GM23338 (cell line): ENCODE measurements around the gene JMJD1C. TPM values are rescaled to one million over a fixed set of nuclear protein-coding genes. Genes with fewer than 3 reads are reported as not detected.
A peak's percentile ranks its signal among the peaks of the same experiment; 100 is the strongest.

ENCODE experiments used
- ATAC-seq: fragments of 200-7000 bp; cut with Tn5 transposase; 3 replicates; pipeline ENCODE4 v1.9.1; 2020
- DNase-seq: peaks from one replicate; pipeline ENCODE4 v3.0.0-alpha.2; 2015; ENCODE audit warnings: low spot score
- H2AFZ ChIP-seq: fragments of 200-600 bp; sonication (generic); 2 replicates; pipeline ENCODE4 v1.8.0; 2016; ENCODE audit warnings: antibody characterized with exemption, mild to moderate bottlenecking, moderate library complexity
- H3F3A ChIP-seq: fragments of 200-600 bp; sonication (generic); replicated peaks from 2 replicates; pipeline ENCODE4 v1.8.0; 2017; ENCODE audit warnings: antibody characterized with exemption, mixed run types, low read depth
- H3K27ac ChIP-seq: fragments of 200-600 bp; sonication (generic); 2 replicates; pipeline ENCODE4 v1.6.1; 2016; ENCODE audit warnings: low read depth
- H3K27me3 ChIP-seq: fragments of 200-600 bp; sonication (generic); 2 replicates; pipeline ENCODE4 v1.8.0; 2016; ENCODE audit warnings: mild to moderate bottlenecking, mixed run types, moderate library complexity; ENCODE audit not compliant: insufficient read depth
- H3K36me3 ChIP-seq: fragments of 200-600 bp; sonication (generic); 2 replicates; pipeline ENCODE4 v1.8.0; 2016; ENCODE audit warnings: mild to moderate bottlenecking; ENCODE audit not compliant: insufficient read depth
- H3K4me1 ChIP-seq: fragments of 200-600 bp; sonication (generic); 2 replicates; pipeline ENCODE4 v1.8.0; 2016; ENCODE audit warnings: mild to moderate bottlenecking, moderate library complexity; ENCODE audit not compliant: insufficient read depth
- H3K4me2 ChIP-seq: fragments of 200-600 bp; sonication (generic); 2 replicates; pipeline ENCODE4 v1.7.1; 2017; ENCODE audit warnings: mixed run types
- H3K4me3 ChIP-seq: fragments of 200-600 bp; sonication (generic); 2 replicates; pipeline ENCODE4 v1.6.1; 2016; ENCODE audit warnings: mixed run types
- H3K79me2 ChIP-seq: fragments of 200-600 bp; sonication (generic); replicated peaks from 2 replicates; pipeline ENCODE4 v1.8.0; 2017; ENCODE audit warnings: mild to moderate bottlenecking; ENCODE audit not compliant: insufficient read depth
- H3K9me2 ChIP-seq: fragments of 200-600 bp; sonication (generic); 2 replicates; pipeline ENCODE4 v1.8.0; 2017; ENCODE audit not compliant: insufficient read depth
- H4K20me1 ChIP-seq: fragments of 200-600 bp; sonication (generic); replicated peaks from 2 replicates; pipeline ENCODE4 v1.8.0; 2017; ENCODE audit warnings: mild to moderate bottlenecking; ENCODE audit not compliant: insufficient read depth
- H3K27ac Mint-ChIP-seq: 2 replicates; pipeline ENCODE4 v1.8.0; 2020; ENCODE audit warnings: inconsistent platforms, mild to moderate bottlenecking, moderate library complexity, mixed read lengths
- H3K27me3 Mint-ChIP-seq: 3 replicates; pipeline ENCODE4 v1.8.0; 2022; ENCODE audit warnings: low read depth, mild to moderate bottlenecking, moderate library complexity, mixed read lengths, inconsistent platforms; ENCODE audit not compliant: insufficient read depth, poor library complexity
- H3K36me3 Mint-ChIP-seq: 3 replicates; pipeline ENCODE4 v1.8.0; 2021; ENCODE audit warnings: low read depth, mild to moderate bottlenecking, inconsistent platforms, moderate library complexity, mixed read lengths
- H3K4me1 Mint-ChIP-seq: 3 replicates; pipeline ENCODE4 v1.8.0; 2020; ENCODE audit warnings: mild to moderate bottlenecking, inconsistent platforms, mixed read lengths
- H3K4me3 Mint-ChIP-seq: 3 replicates; pipeline ENCODE4 v1.8.0; 2021; ENCODE audit warnings: moderate library complexity, mild to moderate bottlenecking, inconsistent platforms, mixed read lengths
- H3K9me3 Mint-ChIP-seq: 3 replicates; pipeline ENCODE4 v1.8.0; 2020; ENCODE audit warnings: moderate library complexity, mild to moderate bottlenecking, inconsistent platforms, mixed read lengths
- CREB1 ChIP-seq: fragments of 250-450 bp; sonication (Bioruptor Pico); IDR thresholded peaks from 2 replicates; pipeline ENCODE4 v1.5.0; 2020; ENCODE audit warnings: low read depth, mild to moderate bottlenecking, moderate library complexity
- CTCF ChIP-seq, 2 experiments: fragments of 200-600 bp in 1 of 2; sonication (generic) in 1 of 2; conservative IDR thresholded peaks; 2 replicates each; pipeline versions ENCODE4 v1.5.1 to v1.6.1; 2016 to 2017; ENCODE audit warnings: antibody characterized with exemption in 2 of 2, low read depth in 2 of 2, mild to moderate bottlenecking in 2 of 2, moderate library complexity in 1 of 2
- EZH2 ChIP-seq: fragments of 200-600 bp; sonication (generic); IDR thresholded peaks from one replicate; pipeline ENCODE4 v1.8.0; 2017; ENCODE audit warnings: antibody characterized with exemption, mild to moderate bottlenecking, low read depth; ENCODE audit not compliant: unreplicated experiment
- EZH2phosphoT487 ChIP-seq: fragments of 200-600 bp; sonication (generic); IDR thresholded peaks from one replicate; pipeline ENCODE4 v1.8.1; 2018; ENCODE audit warnings: antibody characterized with exemption; ENCODE audit not compliant: unreplicated experiment
- JUNB ChIP-seq: IDR thresholded peaks from one replicate; pipeline ENCODE4 v1.6.1; 2016; ENCODE audit warnings: antibody characterized with exemption; ENCODE audit not compliant: unreplicated experiment
- NANOG ChIP-seq: IDR thresholded peaks from 2 replicates; pipeline ENCODE4 v1.6.1; 2016; ENCODE audit warnings: antibody characterized with exemption, borderline replicate concordance
- POLR2AphosphoS5 ChIP-seq: IDR thresholded peaks from 2 replicates; pipeline ENCODE4 v1.6.1; 2016; ENCODE audit warnings: antibody characterized with exemption, low read depth
- STAT1 ChIP-seq: IDR thresholded peaks from one replicate; pipeline ENCODE4 v1.6.1; 2016; ENCODE audit warnings: antibody characterized with exemption; ENCODE audit not compliant: unreplicated experiment
- ZNF114 ChIP-seq: fragments of 250-450 bp; sonication (Bioruptor Pico); IDR thresholded peaks from 2 replicates; pipeline ENCODE4 v1.5.0; 2020; ENCODE audit warnings: mild to moderate bottlenecking, moderate library complexity
- ZNF331 ChIP-seq: fragments of 250-450 bp; sonication (Bioruptor Pico); IDR thresholded peaks from 2 replicates; pipeline ENCODE4 v1.5.0; 2020; ENCODE audit warnings: low read depth, mild to moderate bottlenecking, moderate library complexity
- ZNF462 ChIP-seq: fragments of 250-450 bp; sonication (Bioruptor Pico); IDR thresholded peaks from 2 replicates; pipeline ENCODE4 v1.5.0; 2020; ENCODE audit warnings: mild to moderate bottlenecking, moderate library complexity
- polyA plus RNA-seq: library from polyadenylated mRNA; unstranded; fragments of >200 nt; fragmentation: Nextera tagmentation; extraction: Ambion mirVana; gene quantifications from 2 replicates; pipeline ENCODE4 v1.2.1, GENCODE V29; 2016
- total RNA-seq: library from RNA; depleted of rRNA; stranded (reverse); fragments of >200 nt; shearing (Covaris generic); gene quantifications from 2 replicates; pipeline ENCODE4 v1.2.3, GENCODE V29; 2014
- TF ChIP-seq, protein P1 (sequence below): IDR thresholded peaks from 2 replicates; pipeline ENCODE4 v1.6.1; 2016; ENCODE audit warnings: antibody characterized with exemption
- TF ChIP-seq, protein P2 (sequence below): IDR thresholded peaks from one replicate; pipeline ENCODE4 v1.6.1; 2018; ENCODE audit warnings: antibody characterized with exemption; ENCODE audit not compliant: unreplicated experiment

Gene JMJD1C
- total and polyA plus RNA-seq, 2 experiments from 2014 or later, result 333 to 435 TPM

DNA sequence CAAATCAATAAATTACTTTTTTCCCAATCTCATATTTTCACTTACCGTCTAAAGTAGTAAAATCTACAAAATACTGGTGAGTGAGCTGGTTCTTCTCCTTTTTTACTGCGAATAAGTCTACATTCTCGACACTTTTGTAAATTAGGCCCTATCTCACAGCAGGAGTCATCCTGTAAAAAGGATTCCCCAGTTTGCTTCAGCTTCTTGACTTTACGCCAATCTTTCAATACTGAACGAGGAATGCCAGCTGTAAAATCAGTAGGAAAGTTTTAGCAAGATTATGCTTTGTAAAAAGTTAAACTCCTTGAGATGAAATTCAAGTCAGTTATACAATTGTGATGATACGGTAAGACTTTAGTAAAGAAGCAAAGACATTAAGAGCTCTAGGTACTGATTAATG lies 265.3 kb downstream of the JMJD1C start:
- Histone ChIP-seq H3K36me3 (peaks cover 41% of the 10 kb centered on the region), H3K4me1 (peaks cover 40% of the 10 kb centered on the region), H3K79me2 (peaks cover 64% of the 10 kb centered on the region), H3K27ac (no peak overlapping the region), H3K4me3 (0 out of 2 replicates have a peak overlapping the region, but pooled peaks have one; percentile 2), H4K20me1 (peaks cover 31% of the 10 kb centered on the region), H3K9me2 (no peaks in the 10 kb centered on the region), H3K4me2 (peak overlapping the region; percentile 23), H3K27me3 (no peaks in the 10 kb centered on the region), H2AFZ (no peak overlapping the region), H3F3A (no peaks in the 10 kb centered on the region)
- no peak overlapping the region for H3K27ac Mint-ChIP-seq
- H3K36me3 Mint-ChIP-seq, result peaks cover 51% of the 10 kb centered on the region
- TF ChIP-seq CTCF (conservative IDR thresholded peaks at IDR 0.05; ENCODE audit: low read depth in 2 of 2) (no peak), JUNB (no peak), CREB1 (CRISPR knock-in tag) (no peak), EZH2phosphoT487 (no peak), ZNF331 (CRISPR knock-in tag) (no peak), NANOG (no peak), ZNF462 (CRISPR knock-in tag) (no peak), EZH2 (no peak), POLR2AphosphoS5 (no peak), STAT1 (no peak), ZNF114 (CRISPR knock-in tag) (no peak)
- TF ChIP-seq, protein P1, sequence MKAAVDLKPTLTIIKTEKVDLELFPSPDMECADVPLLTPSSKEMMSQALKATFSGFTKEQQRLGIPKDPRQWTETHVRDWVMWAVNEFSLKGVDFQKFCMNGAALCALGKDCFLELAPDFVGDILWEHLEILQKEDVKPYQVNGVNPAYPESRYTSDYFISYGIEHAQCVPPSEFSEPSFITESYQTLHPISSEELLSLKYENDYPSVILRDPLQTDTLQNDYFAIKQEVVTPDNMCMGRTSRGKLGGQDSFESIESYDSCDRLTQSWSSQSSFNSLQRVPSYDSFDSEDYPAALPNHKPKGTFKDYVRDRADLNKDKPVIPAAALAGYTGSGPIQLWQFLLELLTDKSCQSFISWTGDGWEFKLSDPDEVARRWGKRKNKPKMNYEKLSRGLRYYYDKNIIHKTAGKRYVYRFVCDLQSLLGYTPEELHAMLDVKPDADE, result no peak; the same call in 1 of the 2 replicates
- TF ChIP-seq, protein P2, sequence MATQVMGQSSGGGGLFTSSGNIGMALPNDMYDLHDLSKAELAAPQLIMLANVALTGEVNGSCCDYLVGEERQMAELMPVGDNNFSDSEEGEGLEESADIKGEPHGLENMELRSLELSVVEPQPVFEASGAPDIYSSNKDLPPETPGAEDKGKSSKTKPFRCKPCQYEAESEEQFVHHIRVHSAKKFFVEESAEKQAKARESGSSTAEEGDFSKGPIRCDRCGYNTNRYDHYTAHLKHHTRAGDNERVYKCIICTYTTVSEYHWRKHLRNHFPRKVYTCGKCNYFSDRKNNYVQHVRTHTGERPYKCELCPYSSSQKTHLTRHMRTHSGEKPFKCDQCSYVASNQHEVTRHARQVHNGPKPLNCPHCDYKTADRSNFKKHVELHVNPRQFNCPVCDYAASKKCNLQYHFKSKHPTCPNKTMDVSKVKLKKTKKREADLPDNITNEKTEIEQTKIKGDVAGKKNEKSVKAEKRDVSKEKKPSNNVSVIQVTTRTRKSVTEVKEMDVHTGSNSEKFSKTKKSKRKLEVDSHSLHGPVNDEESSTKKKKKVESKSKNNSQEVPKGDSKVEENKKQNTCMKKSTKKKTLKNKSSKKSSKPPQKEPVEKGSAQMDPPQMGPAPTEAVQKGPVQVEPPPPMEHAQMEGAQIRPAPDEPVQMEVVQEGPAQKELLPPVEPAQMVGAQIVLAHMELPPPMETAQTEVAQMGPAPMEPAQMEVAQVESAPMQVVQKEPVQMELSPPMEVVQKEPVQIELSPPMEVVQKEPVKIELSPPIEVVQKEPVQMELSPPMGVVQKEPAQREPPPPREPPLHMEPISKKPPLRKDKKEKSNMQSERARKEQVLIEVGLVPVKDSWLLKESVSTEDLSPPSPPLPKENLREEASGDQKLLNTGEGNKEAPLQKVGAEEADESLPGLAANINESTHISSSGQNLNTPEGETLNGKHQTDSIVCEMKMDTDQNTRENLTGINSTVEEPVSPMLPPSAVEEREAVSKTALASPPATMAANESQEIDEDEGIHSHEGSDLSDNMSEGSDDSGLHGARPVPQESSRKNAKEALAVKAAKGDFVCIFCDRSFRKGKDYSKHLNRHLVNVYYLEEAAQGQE, result no peak
- ATAC-seq (no peak), DNase-seq (peak; percentile 45)
- H3K27me3 Mint-ChIP-seq, result peaks cover 1% of the 10 kb centered on the region
- H3K4me1 Mint-ChIP-seq, result peaks cover 28% of the 10 kb centered on the region; the same call in 2 of the 3 replicates
- H3K4me3 Mint-ChIP-seq, result no peak overlapping the region
- H3K9me3 Mint-ChIP-seq, result no peaks in the 10 kb centered on the region
